Erythroblast (primary cell): ENCODE results near the gene SUMO4.

Source experiments
- GATA1 ChIP-seq: IDR thresholded peaks from 2 replicates; pipeline ENCODE4 v1.6.1; 2011; ENCODE audit warnings: low read depth, mild to moderate bottlenecking, control low read depth, low read length, moderate library complexity
- POLR2A ChIP-seq: IDR thresholded peaks from 2 replicates; pipeline ENCODE4 v1.6.1; 2011; ENCODE audit warnings: mild to moderate bottlenecking, low read length

DNA sequence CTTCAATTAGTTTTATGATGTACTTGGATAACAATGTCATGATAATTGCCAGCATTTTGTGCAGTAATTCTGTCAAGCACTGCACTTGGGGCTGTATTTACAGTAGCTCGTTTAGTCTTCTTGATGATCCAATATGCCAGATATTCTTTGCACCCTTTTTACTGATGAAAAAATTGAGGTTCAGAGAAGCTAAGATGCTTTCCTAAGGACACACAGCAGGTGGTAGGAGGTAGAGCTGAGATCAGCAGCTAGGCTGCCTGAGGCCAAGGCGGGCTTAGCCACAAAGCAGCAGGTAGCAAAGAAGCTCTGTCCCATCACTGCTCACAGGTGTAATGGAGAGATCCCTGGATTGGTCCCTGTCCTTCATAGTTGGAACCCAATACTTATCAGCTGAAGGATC is 33.3 kb downstream of the SUMO4 start:
- no peak for TF ChIP-seq POLR2A
- no peak for TF ChIP-seq GATA1
